Dendritic cell treated with granulocyte-macrophage colony-stimulating factor and Interleukin-4, amounts not matched to agents 40 ng/mL and 50 ng/mL, for 4 days (primary cell): ENCODE measurements around the gene NEMF.

Experiments used
- H3K27ac Mint-ChIP-seq: one replicate; pipeline ENCODE4 v1.8.0; 2022; ENCODE audit warnings: mild to moderate bottlenecking, mixed read lengths
- H3K27me3 Mint-ChIP-seq: one replicate; pipeline ENCODE4 v1.8.0; 2022; ENCODE audit warnings: mild to moderate bottlenecking, mixed read lengths
- H3K36me3 Mint-ChIP-seq: one replicate; pipeline ENCODE4 v1.8.0; 2022; ENCODE audit warnings: low read depth, mixed read lengths
- H3K4me1 Mint-ChIP-seq: one replicate; pipeline ENCODE4 v1.8.0; 2022; ENCODE audit warnings: low read depth, mixed read lengths
- H3K4me3 Mint-ChIP-seq: one replicate; pipeline ENCODE4 v1.8.0; 2022; ENCODE audit warnings: mild to moderate bottlenecking, moderate library complexity, mixed read lengths
- H3K9me3 Mint-ChIP-seq: one replicate; pipeline ENCODE4 v1.8.0; 2022; ENCODE audit warnings: mixed read lengths
- intact Hi-C: fragments of 100-400 bp; cut with micrococcal nuclease; formaldehyde crosslinking; loops from one replicate; pipeline ENCODE4 v1.15.0; 2022

The NEMF gene

DNA sequence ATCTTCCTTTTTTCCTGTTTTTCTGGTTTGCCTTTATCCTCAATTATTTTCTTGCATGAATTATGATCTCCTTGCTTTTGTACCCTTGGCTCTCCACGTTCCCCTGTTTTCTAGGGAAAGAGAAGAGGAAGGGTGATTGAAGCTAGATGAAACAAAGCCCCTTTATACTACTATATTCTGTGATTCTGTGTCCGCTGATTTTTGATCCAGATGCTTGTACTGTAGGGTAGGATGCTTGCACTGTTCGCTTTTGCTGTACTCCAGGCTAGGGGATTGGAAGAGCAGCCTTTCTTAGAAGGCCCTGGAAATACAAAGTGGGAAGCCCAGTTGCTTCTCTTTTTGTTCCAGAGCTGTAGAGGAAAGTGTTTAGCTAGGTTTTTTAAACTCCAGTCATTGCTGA is 119.7 kb downstream of the NEMF start:
- no peak overlapping the region for H3K27ac Mint-ChIP-seq
- peaks cover 21% of the 10 kb centered on the region for H3K36me3 Mint-ChIP-seq
- H3K4me1 Mint-ChIP-seq = no peaks in the 10 kb centered on the region
- no peaks in the 10 kb centered on the region for H3K27me3 Mint-ChIP-seq
- H3K9me3 Mint-ChIP-seq = no peaks in the 10 kb centered on the region
- intact Hi-C loops = no loop called here
- H3K4me3 Mint-ChIP-seq = no peak overlapping the region
